HFFc6 (cell line): ENCODE measurements around the gene PRR23C. TPM values are rescaled to one million over a fixed set of nuclear protein-coding genes. Genes with fewer than 3 reads are reported as not detected.
"Not testable (repeated sequence)": the region's sequence is repeated elsewhere in the genome, so short reads cannot be mapped to it uniquely, and the experiment has no call there.

Experiments
- DNase-seq: peaks from one replicate; pipeline ENCODE4 v3.0.0-alpha.2; 2018
- H3K27ac Mint-ChIP-seq: 2 replicates; pipeline ENCODE4 v1.8.0; 2020; ENCODE audit warnings: mild to moderate bottlenecking, mixed read lengths
- H3K27me3 Mint-ChIP-seq: 2 replicates; pipeline ENCODE4 v1.8.0; 2021; ENCODE audit warnings: mild to moderate bottlenecking, moderate library complexity, mixed read lengths; ENCODE audit not compliant: insufficient read depth
- H3K36me3 Mint-ChIP-seq: 2 replicates; pipeline ENCODE4 v1.8.0; 2021; ENCODE audit warnings: low read depth, mixed read lengths
- H3K4me1 Mint-ChIP-seq: 2 replicates; pipeline ENCODE4 v1.8.0; 2020; ENCODE audit warnings: low read depth, mixed read lengths
- H3K4me3 Mint-ChIP-seq: 2 replicates; pipeline ENCODE4 v1.8.0; 2020; ENCODE audit warnings: mild to moderate bottlenecking, moderate library complexity, mixed read lengths
- H3K9me3 Mint-ChIP-seq: 2 replicates; pipeline ENCODE4 v1.8.0; 2020; ENCODE audit warnings: mild to moderate bottlenecking, mixed read lengths
- total RNA-seq, 6 experiments: library from RNA; stranded (reverse); fragmentation: NEBNext Ultra II Directional; extraction: Animal tissue kit (Norgen Biotek cat#: 25700); gene quantifications; 2 replicates in 1 of 6; 3 replicates in 5 of 6; pipeline ENCODE4 v1.2.3, GENCODE V29; 2021
- TF ChIP-seq, protein P1 (sequence below): fragments of 200-600 bp; sonication (generic); IDR thresholded peaks from 2 replicates; pipeline ENCODE4 v1.5.0; 2021; ENCODE audit warnings: antibody characterized with exemption, mild to moderate bottlenecking

Gene PRR23C
- total RNA-seq, 6 experiments from 2014 or later: not detected

DNA sequence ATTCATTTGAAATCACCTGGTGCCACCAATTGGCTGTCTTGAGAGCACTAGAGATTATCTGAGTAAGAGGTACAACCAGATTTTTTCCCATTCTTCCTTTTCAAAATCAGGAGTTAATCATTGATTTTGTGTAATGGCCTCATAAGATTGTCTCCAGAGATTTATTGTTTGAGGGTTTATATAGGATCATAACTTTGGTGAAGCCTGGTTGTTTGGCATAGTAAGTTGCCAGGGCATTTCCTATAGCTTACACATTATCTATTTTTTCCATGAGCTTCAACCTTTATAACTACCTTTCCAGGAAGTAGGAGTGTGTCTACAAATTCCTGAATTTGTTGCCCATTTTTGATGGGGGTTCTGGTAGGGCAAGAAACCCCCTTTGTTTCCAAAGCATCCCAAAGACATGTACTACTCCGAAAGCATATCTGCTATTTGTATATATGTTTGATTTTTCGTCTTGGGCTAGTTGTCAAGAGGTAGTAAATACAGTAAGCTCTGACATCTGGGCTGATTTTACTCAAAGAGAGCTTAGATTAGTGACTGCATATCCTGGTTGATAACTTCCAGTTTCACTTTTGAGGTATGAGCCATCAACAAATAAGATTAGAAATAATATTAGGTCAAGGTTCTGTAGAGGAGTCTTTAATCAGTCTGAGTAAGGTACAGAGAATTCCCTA, 12.2 kb downstream of the PRR23C start:
- H3K27ac Mint-ChIP-seq: no peak overlapping the region
- H3K9me3 Mint-ChIP-seq: no peaks in the 10 kb centered on the region; the same call in 1 of the 2 replicates
- no peak overlapping the region for H3K4me3 Mint-ChIP-seq
- no peak for DNase-seq
- H3K36me3 Mint-ChIP-seq: no peaks in the 10 kb centered on the region
- TF ChIP-seq, protein P1, sequence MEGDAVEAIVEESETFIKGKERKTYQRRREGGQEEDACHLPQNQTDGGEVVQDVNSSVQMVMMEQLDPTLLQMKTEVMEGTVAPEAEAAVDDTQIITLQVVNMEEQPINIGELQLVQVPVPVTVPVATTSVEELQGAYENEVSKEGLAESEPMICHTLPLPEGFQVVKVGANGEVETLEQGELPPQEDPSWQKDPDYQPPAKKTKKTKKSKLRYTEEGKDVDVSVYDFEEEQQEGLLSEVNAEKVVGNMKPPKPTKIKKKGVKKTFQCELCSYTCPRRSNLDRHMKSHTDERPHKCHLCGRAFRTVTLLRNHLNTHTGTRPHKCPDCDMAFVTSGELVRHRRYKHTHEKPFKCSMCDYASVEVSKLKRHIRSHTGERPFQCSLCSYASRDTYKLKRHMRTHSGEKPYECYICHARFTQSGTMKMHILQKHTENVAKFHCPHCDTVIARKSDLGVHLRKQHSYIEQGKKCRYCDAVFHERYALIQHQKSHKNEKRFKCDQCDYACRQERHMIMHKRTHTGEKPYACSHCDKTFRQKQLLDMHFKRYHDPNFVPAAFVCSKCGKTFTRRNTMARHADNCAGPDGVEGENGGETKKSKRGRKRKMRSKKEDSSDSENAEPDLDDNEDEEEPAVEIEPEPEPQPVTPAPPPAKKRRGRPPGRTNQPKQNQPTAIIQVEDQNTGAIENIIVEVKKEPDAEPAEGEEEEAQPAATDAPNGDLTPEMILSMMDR: no peak
- H3K4me1 Mint-ChIP-seq: no peaks in the 10 kb centered on the region
- no peaks in the 10 kb centered on the region; the same call in 1 of the 2 replicates for H3K27me3 Mint-ChIP-seq

DNA sequence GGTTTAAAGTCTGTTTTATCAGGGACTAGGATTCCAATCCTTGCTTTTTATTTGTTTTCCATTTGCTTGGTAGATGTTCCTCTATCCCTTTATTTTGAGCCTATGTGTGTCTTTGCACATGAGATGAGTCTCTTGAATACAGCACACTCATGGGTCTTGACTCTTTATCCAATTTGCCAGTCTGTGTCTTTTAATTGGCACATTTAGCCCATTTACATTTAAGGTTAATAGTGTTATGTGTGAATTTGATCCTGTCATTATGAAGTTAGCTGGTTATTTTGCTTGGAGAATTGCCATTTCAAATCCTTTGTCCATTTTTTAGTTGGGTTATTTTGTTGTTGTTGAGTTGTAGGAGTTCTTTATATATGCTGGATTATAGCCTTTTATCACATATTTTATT, 14.1 kb downstream of the PRR23C start:
- not testable (repeated sequence) for H3K4me1 Mint-ChIP-seq, H3K4me3 Mint-ChIP-seq, H3K27ac Mint-ChIP-seq, H3K36me3 Mint-ChIP-seq, DNase-seq, H3K9me3 Mint-ChIP-seq, H3K27me3 Mint-ChIP-seq

GRCh38 chr3:139024968-139025367, 19.7 kb downstream of the PRR23C start:
- H3K4me1 Mint-ChIP-seq: no peaks in the 10 kb centered on the region
- H3K27ac Mint-ChIP-seq: no peak overlapping the region
- H3K9me3 Mint-ChIP-seq: no peaks in the 10 kb centered on the region
- H3K4me3 Mint-ChIP-seq: no peak overlapping the region
- no peaks in the 10 kb centered on the region for H3K27me3 Mint-ChIP-seq
- DNase-seq: no peak
- TF ChIP-seq, protein P1: no peak
- H3K36me3 Mint-ChIP-seq: no peaks in the 10 kb centered on the region

DNA sequence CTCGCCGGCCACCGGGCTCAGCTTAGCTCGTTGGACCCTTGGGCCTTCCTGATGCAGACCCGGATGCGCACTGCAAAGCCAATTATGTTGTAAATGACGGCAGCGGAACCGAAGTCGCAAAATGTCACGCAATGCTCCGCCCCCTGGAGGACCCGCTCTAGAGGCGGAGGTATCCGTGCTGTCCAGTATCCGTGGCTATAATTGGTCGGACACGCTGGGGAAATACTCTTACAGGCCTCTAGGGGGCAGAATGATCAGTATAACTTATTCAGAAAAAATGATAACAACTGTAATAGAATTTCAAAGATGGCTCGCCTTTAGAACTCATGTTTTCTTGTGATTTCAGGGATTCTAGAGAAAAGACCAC, 23.8 kb downstream of the PRR23C start, which contains the start of gene PRR23B:
TSS of gene PRR23B (minus strand) at position 59 of the 367 bp plus-strand sequence. CDS start 265 bp downstream, outside the sequence.
- Mint-ChIP-seq H3K9me3 (peaks cover 8% of the 10 kb centered on the region), H3K4me3 (no peak within 1 kb of the TSS), H3K4me1 (no peaks in the 10 kb centered on the region), H3K27ac (no peak within 1 kb of the TSS), H3K36me3 (no peaks in the 10 kb centered on the region), H3K27me3 (no peaks in the 10 kb centered on the region; the same call in 1 of the 2 replicates)
- DNase-seq: no peak
- TF ChIP-seq, protein P1: peak; percentile 45

GRCh38 chr3:139020036-139020867, 24.4 kb downstream of the PRR23C start:
- TF ChIP-seq, protein P1: no peak
- no peak for DNase-seq
- H3K27ac Mint-ChIP-seq: no peak overlapping the region
- H3K9me3 Mint-ChIP-seq: peaks cover 8% of the 10 kb centered on the region
- no peaks in the 10 kb centered on the region; the same call in 1 of the 2 replicates for H3K27me3 Mint-ChIP-seq
- no peaks in the 10 kb centered on the region for H3K4me1 Mint-ChIP-seq
- H3K36me3 Mint-ChIP-seq: no peaks in the 10 kb centered on the region
- H3K4me3 Mint-ChIP-seq: no peak overlapping the region
